ENCODE measurements around the gene GOLIM4.

GOLIM4 gene

DNA sequence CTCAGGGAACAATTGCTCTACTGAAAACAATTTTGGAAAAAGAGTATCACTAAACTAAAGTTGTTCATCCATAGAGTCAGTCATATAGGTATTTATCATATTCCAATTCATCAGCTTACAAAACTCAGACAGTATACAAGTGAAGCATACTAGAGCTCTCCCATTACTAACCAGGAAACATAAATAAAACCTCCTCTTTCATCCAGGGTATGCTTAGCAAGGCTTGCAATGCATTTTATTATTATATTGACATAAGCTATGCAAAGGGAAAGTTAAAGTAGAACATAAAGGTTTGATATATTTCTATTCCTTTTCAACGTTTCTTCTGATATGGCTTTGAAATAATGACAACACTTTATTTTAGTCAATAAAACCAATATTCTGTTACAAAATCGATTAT lies 106.7 kb downstream of the GOLIM4 start:
- no peak for DNase-seq

DNA sequence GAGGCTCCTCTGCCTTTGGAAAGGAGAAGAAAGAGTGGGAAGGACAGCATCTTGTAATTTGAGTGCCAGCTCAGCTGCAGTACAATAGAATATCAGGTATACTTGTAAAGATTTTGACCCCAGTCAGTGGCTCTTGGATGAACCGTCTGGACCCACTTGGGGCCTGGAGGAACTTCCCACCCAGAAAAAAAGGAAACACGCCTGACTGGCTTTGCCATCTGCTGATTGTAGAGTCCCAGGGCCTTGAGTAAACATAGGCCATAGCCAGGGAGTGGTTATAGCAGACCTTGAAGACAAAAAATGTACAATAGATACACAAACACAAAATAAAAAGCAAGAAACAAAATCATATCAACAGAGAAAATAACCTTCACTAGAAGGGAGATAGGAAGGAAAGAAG lies 112.1 kb downstream of the GOLIM4 start:
- no peak for DNase-seq

DNA sequence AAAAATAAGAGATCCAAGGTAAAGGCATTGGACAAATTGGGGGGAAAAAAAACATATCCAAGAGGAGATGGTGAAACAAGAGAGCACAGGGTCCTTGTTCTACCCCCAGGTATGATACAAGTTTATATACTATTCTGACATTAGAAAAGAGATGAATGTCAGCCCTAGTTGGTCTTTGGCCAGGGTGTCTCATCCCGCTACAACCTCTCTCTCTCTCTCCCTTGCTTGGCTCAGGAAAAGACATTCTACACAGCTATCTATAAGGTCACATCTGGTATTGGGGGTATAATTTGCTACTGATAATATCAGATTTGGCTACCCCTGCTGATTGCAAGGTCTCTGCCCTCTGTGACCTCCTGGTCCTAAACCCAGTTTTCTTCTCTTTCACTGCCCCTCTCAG lies 117.2 kb downstream of the GOLIM4 start:
- no peak for DNase-seq

- DNase-seq = no peak
Measured at GRCh38 chr3:167978071-167978470, 117.7 kb downstream of the GOLIM4 start.

GRCh38 chr3:167976516-167977361 lies 119.0 kb downstream of the GOLIM4 start:
- no peak for DNase-seq

- no peak for DNase-seq
Measured at GRCh38 chr3:167973901-167974300, 121.8 kb downstream of the GOLIM4 start.

DNA sequence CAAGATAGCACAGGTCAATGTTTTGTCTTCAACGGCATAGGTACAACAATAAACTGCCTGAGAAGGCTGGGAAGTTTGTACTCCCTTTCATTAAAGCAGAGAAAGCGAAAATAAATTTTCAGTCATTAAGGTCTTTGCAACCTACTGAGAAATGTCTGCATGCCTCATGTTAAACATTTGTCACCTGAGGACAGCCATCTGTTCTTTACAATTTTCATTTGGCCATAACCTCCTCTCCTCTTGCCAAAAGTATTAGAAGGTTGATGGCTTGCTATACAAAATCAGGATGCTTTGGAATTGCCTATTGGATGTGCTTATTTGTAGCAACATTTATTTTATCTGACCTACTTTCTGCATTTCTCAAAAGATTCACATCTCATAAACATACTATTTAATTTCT lies 122.7 kb downstream of the GOLIM4 start:
- no peak for DNase-seq

DNA sequence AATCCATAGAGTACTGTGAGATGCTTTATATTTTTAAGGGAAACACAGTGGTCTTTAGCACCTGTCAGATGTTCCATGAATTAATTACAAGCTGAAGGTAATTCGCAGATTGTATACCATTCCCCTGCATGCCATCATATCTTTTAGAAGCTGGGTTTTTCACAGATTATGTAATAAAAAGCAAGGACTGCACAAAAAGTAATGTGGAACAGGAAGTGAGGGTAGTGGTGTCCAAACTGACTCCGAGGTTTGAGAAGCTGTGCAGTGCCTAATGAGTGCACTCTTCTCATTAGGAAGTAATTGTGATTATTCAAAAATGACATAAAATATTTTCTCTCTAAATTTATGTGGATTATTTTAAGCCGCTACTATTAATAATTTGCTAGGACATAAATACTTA lies 123.2 kb downstream of the GOLIM4 start:
- DNase-seq = no peak

DNA sequence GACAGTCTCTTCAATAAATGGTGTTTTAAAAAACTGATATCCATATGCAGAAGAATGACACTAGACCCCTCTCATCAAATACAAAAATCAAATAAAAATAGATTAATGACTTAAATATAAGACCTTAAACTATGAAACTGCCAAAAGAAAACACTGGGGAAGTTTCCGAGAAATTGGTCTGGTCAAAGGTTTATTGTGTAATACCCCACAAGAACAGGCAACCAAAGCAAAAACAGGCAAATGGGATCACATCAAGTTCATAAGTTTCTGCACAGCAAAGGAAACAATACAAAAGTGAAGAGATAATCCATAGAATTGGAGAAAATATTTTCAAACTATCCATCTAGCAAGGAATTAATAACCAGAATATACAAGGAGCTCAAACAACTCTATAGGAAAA lies 126.2 kb downstream of the GOLIM4 start:
- DNase-seq = no peak

DNA sequence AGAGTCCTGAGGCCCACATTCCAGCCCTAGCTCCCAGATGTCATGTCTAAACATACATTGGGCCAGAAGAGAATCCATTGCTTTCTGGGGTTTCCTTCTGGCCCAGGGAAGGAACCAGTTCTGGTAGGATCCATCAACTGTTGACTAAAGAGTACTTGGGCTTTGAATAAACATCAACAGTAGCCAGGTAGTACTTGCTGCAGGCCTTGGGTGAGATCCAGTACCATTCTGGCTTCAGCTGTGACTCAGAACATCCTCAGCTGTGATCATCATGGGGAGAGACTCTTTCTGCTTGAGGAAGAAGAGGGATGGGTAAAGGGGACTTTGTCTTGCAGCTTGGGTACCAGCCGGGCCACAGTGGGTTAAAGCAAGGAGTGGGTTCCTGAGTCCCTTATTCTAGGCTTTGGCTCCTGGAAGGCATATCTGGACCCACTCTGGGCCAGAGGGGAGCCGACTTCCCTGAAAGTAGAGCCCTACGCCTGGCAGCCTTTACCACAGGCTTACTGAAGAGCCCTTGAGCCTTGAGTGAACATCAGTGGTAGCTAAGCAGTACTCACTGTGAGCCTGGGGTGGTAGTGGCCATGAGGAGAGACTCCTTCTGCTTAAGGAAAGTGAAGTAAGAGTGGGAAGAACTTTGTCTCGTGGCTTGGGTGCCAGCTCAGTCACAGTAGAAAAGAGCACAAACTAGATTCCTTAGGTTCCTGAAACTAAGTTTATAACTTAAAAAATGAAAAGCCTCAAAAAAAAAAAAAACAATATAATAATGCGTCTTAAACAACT lies 128.3 kb downstream of the GOLIM4 start:
- no peak for DNase-seq

Measured in CD4-positive, alpha-beta T cell treated with Interleukin-12 subunit alpha and Interleukin-12 subunit beta, for 1 hour (primary cell).